WERI-Rb-1 (cell line): ENCODE data around the gene SEMA7A.

Experiments
- DNase-seq: peaks from one replicate; pipeline ENCODE4 v3.0.0-alpha.2; 2020
- H3K27ac ChIP-seq: fragments of 250-450 bp; sonication (Bioruptor Pico); 2 replicates; pipeline ENCODE4 v1.5.1; 2020; ENCODE audit warnings: mild to moderate bottlenecking, moderate library complexity
- H3K27me3 ChIP-seq: fragments of 250-450 bp; sonication (Bioruptor Pico); 2 replicates; pipeline ENCODE4 v1.5.1; 2021; ENCODE audit warnings: mild to moderate bottlenecking, low read depth, moderate library complexity; ENCODE audit not compliant: insufficient read depth, severe bottlenecking
- H3K36me3 ChIP-seq: fragments of 250-450 bp; sonication (Bioruptor Pico); 2 replicates; pipeline ENCODE4 v1.5.1; 2020; ENCODE audit warnings: mild to moderate bottlenecking, moderate library complexity
- H3K4me3 ChIP-seq: 2 replicates; pipeline ENCODE4 v1.5.1; 2011; ENCODE audit warnings: low read depth, mild to moderate bottlenecking, control low read depth, low read length
- H3K9me3 ChIP-seq: fragments of 250-450 bp; sonication (Bioruptor Pico); 2 replicates; pipeline ENCODE4 v1.5.1; 2021; ENCODE audit warnings: mild to moderate bottlenecking, moderate library complexity; ENCODE audit not compliant: severe bottlenecking
- CTCF ChIP-seq: IDR thresholded peaks from 2 replicates; pipeline ENCODE4 v1.5.1; 2011; ENCODE audit warnings: low read depth, mild to moderate bottlenecking, control low read depth, inconsistent platforms, low read length

The SEMA7A gene

GRCh38 chr15:74428970-74429780 is 4.6 kb downstream of the SEMA7A start:
- no peak for TF ChIP-seq CTCF
- Histone ChIP-seq H3K27ac (peak overlapping the region; percentile 91), H3K4me3 (no peak overlapping the region), H3K9me3 (no peaks in the 10 kb centered on the region), H3K27me3 (no peaks in the 10 kb centered on the region), H3K36me3 (peaks cover 3% of the 10 kb centered on the region)
- no peak for DNase-seq

- no peak for TF ChIP-seq CTCF
- Histone ChIP-seq H3K4me3 (no peak overlapping the region), H3K9me3 (no peaks in the 10 kb centered on the region), H3K36me3 (peaks cover 1% of the 10 kb centered on the region), H3K27ac (peak overlapping the region; percentile 91), H3K27me3 (no peaks in the 10 kb centered on the region)
- DNase-seq: peak; percentile 43
These were observed 5.3 kb downstream of the SEMA7A start for GRCh38 chr15:74428442-74428787.

- peak overlapping the region; percentile 91 for H3K27ac ChIP-seq
- H3K9me3 ChIP-seq: no peaks in the 10 kb centered on the region
- H3K27me3 ChIP-seq: no peaks in the 10 kb centered on the region
- no peak for TF ChIP-seq CTCF
- DNase-seq: peak; percentile 93
- H3K36me3 ChIP-seq: no peaks in the 10 kb centered on the region; the same call in none of the 2 replicates
- H3K4me3 ChIP-seq: no peak overlapping the region
These were observed 5.9 kb downstream of the SEMA7A start for GRCh38 chr15:74427607-74428441.

GRCh38 chr15:74426404-74427281 is 7.1 kb downstream of the SEMA7A start:
- TF ChIP-seq CTCF: no peak
- H3K36me3 ChIP-seq: no peaks in the 10 kb centered on the region; the same call in none of the 2 replicates
- no peak overlapping the region for H3K4me3 ChIP-seq
- H3K27ac ChIP-seq: peak overlapping the region; percentile 91
- no peaks in the 10 kb centered on the region for H3K27me3 ChIP-seq
- no peaks in the 10 kb centered on the region for H3K9me3 ChIP-seq
- DNase-seq: no peak

GRCh38 chr15:74425630-74426029 is 8.1 kb downstream of the SEMA7A start:
- H3K27me3 ChIP-seq: no peaks in the 10 kb centered on the region
- no peak overlapping the region for H3K27ac ChIP-seq
- no peaks in the 10 kb centered on the region for H3K9me3 ChIP-seq
- no peak for DNase-seq
- H3K4me3 ChIP-seq: no peak overlapping the region
- H3K36me3 ChIP-seq: no peaks in the 10 kb centered on the region; the same call in none of the 2 replicates
- no peak for TF ChIP-seq CTCF
